Lower leg skin (tissue), 3 donors: ENCODE data around the gene XRCC2.

Experiments
- POLR2A ChIP-seq, 2 donors: fragments of 450-650 bp; IDR thresholded peaks; one replicate each; pipeline ENCODE4 v1.6.1; 2016 to 2017; ENCODE audit warnings: antibody characterized with exemption in 2 of 2, mild to moderate bottlenecking in 1 of 2, moderate library complexity in 1 of 2
- TF ChIP-seq, protein P1 (sequence below), 3 donors: fragments of 450-650 bp; IDR thresholded peaks; one replicate each; pipeline ENCODE4 v1.5.1; 2016; ENCODE audit warnings: antibody characterized with exemption in 3 of 3, mild to moderate bottlenecking in 3 of 3, moderate library complexity in 2 of 3

DNA sequence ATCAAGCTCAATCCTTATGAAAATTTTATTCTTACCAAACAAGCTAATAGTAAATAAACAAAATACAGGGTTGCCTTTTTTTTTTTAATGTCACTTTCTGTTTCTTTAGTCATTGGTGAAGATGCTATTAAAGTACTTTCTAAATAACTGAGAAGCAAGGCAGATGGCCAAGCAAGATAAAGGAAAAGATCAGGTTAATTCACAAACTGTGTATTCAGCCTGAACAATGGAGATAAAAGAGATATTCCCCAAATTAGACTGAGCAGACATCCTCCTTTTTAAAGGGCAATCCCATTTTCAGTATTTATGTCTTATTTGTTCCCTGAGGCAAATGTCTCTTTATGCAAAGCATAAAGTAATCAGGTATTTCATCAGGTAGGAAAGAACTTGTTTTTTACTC is 23.1 kb upstream of the XRCC2 start:
- TF ChIP-seq, protein P1, sequence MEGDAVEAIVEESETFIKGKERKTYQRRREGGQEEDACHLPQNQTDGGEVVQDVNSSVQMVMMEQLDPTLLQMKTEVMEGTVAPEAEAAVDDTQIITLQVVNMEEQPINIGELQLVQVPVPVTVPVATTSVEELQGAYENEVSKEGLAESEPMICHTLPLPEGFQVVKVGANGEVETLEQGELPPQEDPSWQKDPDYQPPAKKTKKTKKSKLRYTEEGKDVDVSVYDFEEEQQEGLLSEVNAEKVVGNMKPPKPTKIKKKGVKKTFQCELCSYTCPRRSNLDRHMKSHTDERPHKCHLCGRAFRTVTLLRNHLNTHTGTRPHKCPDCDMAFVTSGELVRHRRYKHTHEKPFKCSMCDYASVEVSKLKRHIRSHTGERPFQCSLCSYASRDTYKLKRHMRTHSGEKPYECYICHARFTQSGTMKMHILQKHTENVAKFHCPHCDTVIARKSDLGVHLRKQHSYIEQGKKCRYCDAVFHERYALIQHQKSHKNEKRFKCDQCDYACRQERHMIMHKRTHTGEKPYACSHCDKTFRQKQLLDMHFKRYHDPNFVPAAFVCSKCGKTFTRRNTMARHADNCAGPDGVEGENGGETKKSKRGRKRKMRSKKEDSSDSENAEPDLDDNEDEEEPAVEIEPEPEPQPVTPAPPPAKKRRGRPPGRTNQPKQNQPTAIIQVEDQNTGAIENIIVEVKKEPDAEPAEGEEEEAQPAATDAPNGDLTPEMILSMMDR (IDR thresholded peaks at IDR 0.05): no peak
- TF ChIP-seq POLR2A (IDR thresholded peaks at IDR 0.05): no peak
